GM12878 (cell line): ENCODE data around the gene PHF2.

Source experiments
- ASH2L ChIP-seq: fragments of 300-600, 200-600 bp; sonication (generic); IDR thresholded peaks from 2 replicates; pipeline ENCODE4 v1.6.1; 2017; ENCODE audit warnings: low read depth, mild to moderate bottlenecking, borderline replicate concordance
- CTCF ChIP-seq, 3 experiments: IDR thresholded peaks in 2 of 3; conservative IDR thresholded peaks in 1 of 3; 2 replicates each; pipeline ENCODE4 v1.5.1; 2011; ENCODE audit warnings: low read depth in 3 of 3, low read length in 3 of 3, mild to moderate bottlenecking in 3 of 3, control low read depth in 2 of 3, moderate library complexity in 2 of 3, inconsistent platforms in 1 of 3, mixed read lengths in 1 of 3; ENCODE audit not compliant: control insufficient read depth in 2 of 3, insufficient read depth in 1 of 3; ENCODE audit errors: extremely low read depth in 1 of 3
- FOXK2 ChIP-seq: fragments of 450-650 bp; IDR thresholded peaks from 2 replicates; pipeline ENCODE4 v1.6.1; 2017; ENCODE audit warnings: mild to moderate bottlenecking, moderate library complexity
- IRF3 ChIP-seq: fragments of 450-650 bp; IDR thresholded peaks from 2 replicates; pipeline ENCODE4 v1.6.1; 2014; ENCODE audit warnings: mild to moderate bottlenecking
- NR2C2 ChIP-seq: IDR thresholded peaks from 2 replicates; pipeline ENCODE4 v1.6.1; 2011; ENCODE audit warnings: borderline replicate concordance, low read depth; ENCODE audit not compliant: control insufficient read depth, insufficient read length
- POLR2A ChIP-seq: IDR thresholded peaks from 2 replicates; pipeline ENCODE4 v1.6.1; 2011; ENCODE audit warnings: low read depth, mild to moderate bottlenecking, low read length
- RAD21 ChIP-seq: IDR thresholded peaks from 2 replicates; pipeline ENCODE4 v1.6.1; 2011; ENCODE audit warnings: mild to moderate bottlenecking, low read depth, low read length, moderate library complexity; ENCODE audit not compliant: insufficient read depth
- RBBP5 ChIP-seq: fragments of 200-600 bp; sonication (generic); conservative IDR thresholded peaks from 2 replicates; pipeline ENCODE4 v1.6.1; 2016
- SMAD1 ChIP-seq: fragments of 450-650 bp; IDR thresholded peaks from 2 replicates; pipeline ENCODE4 v1.6.1; 2018; ENCODE audit warnings: mild to moderate bottlenecking, low read depth; ENCODE audit not compliant: partially characterized antibody
- SMARCA5 ChIP-seq: fragments of 450-650 bp; IDR thresholded peaks from 2 replicates; pipeline ENCODE4 v1.6.1; 2017; ENCODE audit warnings: mild to moderate bottlenecking
- ZBTB40 ChIP-seq: fragments of 450-650 bp; IDR thresholded peaks from 2 replicates; pipeline ENCODE4 v1.6.1; 2016; ENCODE audit warnings: mild to moderate bottlenecking, moderate library complexity, borderline replicate concordance
- TF ChIP-seq, protein P1 (sequence below): IDR thresholded peaks from 2 replicates; pipeline ENCODE4 v1.6.1; 2012; ENCODE audit warnings: improper control_type of control experiment, low read depth, low read length; ENCODE audit not compliant: insufficient replicate concordance

GRCh38 chr9:93595461-93595860 lies 19.1 kb downstream of the PHF2 start:
- TF ChIP-seq NR2C2, result no peak
- TF ChIP-seq ZBTB40, result no peak
- TF ChIP-seq POLR2A, result no peak
- no peak for TF ChIP-seq SMAD1
- TF ChIP-seq CTCF (IDR thresholded peaks at IDR 0.05 in 2 of 3, conservative IDR thresholded peaks at IDR 0.05 in 1 of 3; ENCODE audit: control insufficient read depth in 2 of 3, extremely low read depth in 1 of 3, insufficient read depth in 1 of 3, low read depth in 3 of 3, low read length in 3 of 3), result no peak
- no peak for TF ChIP-seq SMARCA5
- TF ChIP-seq, protein P1, sequence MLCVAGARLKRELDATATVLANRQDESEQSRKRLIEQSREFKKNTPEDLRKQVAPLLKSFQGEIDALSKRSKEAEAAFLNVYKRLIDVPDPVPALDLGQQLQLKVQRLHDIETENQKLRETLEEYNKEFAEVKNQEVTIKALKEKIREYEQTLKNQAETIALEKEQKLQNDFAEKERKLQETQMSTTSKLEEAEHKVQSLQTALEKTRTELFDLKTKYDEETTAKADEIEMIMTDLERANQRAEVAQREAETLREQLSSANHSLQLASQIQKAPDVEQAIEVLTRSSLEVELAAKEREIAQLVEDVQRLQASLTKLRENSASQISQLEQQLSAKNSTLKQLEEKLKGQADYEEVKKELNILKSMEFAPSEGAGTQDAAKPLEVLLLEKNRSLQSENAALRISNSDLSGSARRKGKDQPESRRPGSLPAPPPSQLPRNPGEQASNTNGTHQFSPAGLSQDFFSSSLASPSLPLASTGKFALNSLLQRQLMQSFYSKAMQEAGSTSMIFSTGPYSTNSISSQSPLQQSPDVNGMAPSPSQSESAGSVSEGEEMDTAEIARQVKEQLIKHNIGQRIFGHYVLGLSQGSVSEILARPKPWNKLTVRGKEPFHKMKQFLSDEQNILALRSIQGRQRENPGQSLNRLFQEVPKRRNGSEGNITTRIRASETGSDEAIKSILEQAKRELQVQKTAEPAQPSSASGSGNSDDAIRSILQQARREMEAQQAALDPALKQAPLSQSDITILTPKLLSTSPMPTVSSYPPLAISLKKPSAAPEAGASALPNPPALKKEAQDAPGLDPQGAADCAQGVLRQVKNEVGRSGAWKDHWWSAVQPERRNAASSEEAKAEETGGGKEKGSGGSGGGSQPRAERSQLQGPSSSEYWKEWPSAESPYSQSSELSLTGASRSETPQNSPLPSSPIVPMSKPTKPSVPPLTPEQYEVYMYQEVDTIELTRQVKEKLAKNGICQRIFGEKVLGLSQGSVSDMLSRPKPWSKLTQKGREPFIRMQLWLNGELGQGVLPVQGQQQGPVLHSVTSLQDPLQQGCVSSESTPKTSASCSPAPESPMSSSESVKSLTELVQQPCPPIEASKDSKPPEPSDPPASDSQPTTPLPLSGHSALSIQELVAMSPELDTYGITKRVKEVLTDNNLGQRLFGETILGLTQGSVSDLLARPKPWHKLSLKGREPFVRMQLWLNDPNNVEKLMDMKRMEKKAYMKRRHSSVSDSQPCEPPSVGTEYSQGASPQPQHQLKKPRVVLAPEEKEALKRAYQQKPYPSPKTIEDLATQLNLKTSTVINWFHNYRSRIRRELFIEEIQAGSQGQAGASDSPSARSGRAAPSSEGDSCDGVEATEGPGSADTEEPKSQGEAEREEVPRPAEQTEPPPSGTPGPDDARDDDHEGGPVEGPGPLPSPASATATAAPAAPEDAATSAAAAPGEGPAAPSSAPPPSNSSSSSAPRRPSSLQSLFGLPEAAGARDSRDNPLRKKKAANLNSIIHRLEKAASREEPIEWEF, result no peak
- no peak for TF ChIP-seq FOXK2
- TF ChIP-seq RAD21, result no peak
- no peak for TF ChIP-seq IRF3
- no peak for TF ChIP-seq ASH2L
- no peak for TF ChIP-seq RBBP5
